DMS 273 (cell line): ENCODE data around the gene TNFSF8.

Experiments
- DNase-seq: peaks from one replicate; lab custom pipeline; 2025; ENCODE audit not compliant: unreplicated experiment; lab: John Stamatoyannopoulos, UW

Gene TNFSF8

GRCh38 chr9:114936581-114936980 lies 6.2 kb upstream of the TNFSF8 start:
- no peak for DNase-seq

DNA sequence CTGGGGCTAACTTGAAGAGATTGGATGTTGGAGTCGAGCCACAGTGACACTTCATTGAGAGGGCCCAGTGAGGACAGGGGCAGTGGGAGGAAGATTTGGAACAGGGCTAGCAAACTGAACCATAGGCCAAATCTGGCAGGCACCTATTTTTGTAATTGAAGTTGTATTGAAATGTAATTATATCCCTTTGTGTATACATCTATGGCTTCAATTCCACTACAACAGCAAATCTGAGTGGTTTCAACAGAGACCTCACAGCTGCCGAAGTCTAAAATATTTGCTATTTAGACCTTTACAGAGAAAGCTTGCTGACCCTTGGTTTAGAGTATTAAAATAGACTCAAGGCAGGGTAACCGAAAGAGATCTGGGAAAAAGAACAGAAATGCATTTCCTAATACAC lies 4.7 kb upstream of the TNFSF8 start:
- DNase-seq: no peak

DNA sequence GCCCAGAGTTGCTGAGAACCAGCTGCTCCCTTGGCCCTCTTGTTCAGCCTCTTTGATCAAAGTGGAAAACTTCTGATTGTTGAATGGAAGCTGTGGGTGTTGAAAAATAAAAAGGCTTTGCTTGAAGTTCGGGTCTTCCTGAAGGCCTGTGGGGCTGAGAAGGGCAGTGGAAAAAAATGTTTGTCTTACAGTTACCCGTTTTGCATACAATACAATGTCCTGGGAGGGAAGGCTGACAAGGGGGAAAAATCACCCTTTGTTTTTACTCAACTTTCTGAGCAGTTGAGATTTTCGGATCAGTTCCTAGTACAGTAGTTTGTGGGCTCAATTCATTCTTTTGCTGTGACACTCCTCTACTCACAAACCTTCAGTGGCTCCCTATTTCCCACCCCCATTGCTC lies 2.1 kb upstream of the TNFSF8 start:
- DNase-seq: no peak

DNA sequence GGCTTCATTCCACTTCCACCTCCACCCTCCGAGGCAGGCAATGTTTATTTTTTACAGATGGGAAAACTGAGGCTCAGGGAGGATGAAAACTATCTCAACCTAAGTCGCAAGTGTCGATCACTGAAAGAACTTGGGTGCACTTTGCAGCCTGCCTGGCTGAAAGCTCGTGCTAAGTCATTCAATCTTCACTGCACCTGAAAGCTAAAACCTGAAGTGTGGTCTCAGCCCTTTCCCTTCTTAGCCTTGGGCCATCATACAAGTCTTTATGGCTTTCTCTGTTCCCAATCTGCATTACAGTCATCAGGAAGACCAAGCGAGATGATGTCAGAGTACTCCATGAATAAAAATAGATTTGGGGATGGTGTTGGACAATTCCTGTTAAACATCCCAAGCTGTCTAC lies 1.0 kb upstream of the TNFSF8 start:
- no peak for DNase-seq

DNA sequence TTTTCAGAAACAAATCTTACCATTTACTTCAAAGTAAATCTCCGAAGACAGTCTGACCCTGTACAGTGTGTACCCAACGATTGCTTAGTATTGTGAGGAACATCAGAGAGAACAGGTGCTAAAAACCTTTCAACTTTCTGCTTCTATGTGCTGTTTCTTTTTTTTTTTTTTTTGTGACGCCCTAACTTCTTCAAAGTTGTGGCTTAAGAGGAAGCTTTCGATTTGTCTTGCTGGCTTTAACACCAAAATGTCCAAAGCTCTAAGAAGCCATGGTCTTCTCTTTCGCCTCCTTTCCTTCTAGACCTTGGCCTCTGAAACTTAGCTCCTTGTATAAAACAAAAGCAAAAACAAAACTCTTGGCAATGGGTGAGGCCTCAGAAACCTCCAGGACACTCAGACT lies 1.2 kb downstream of the TNFSF8 start:
- no peak for DNase-seq

DNA sequence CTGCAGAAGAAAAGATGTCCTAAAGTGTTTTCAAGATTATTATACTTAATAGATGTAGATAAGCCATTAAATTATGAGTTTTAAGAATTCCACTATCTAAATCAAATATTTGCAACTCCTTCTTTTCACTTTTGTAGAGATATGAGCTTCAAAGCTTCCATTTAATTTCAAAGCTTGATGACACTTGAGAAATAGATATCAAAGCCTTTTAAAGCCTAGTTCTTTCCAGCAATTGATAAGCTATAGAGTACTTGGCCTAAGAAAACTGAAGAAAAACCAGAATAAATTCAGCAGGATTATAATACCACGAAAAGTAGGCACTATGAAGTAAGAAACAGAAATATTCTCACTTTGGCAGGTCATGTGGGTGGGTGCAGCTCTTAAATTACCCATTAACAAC lies 1.7 kb downstream of the TNFSF8 start:
- no peak for DNase-seq

DNA sequence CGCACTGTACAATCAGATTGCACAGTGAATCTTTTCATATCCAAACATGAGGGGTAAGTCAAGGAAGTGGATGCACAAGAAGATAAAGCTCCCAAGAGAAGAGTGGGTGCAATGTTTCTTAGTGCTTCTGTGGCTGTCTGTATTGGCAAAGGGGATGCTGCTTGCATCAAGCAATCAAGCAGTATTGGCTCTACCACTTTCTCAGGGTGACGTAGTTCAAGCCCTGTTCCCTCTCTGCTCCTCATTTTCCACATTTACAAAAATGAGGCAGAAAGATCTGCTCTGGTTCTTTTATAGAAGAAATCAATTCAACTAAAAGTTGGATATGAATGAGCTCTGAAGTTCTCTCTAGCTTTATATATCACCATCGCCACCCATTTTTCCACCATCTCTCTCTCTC lies 2.3 kb downstream of the TNFSF8 start:
- no peak for DNase-seq

GRCh38 chr9:114925672-114926071 lies 4.7 kb downstream of the TNFSF8 start:
- no peak for DNase-seq

GRCh38 chr9:114925039-114925438 lies 5.4 kb downstream of the TNFSF8 start:
- no peak for DNase-seq

- DNase-seq: no peak
Observed at GRCh38 chr9:114924327-114924726, 6.1 kb downstream of the TNFSF8 start.

DNA sequence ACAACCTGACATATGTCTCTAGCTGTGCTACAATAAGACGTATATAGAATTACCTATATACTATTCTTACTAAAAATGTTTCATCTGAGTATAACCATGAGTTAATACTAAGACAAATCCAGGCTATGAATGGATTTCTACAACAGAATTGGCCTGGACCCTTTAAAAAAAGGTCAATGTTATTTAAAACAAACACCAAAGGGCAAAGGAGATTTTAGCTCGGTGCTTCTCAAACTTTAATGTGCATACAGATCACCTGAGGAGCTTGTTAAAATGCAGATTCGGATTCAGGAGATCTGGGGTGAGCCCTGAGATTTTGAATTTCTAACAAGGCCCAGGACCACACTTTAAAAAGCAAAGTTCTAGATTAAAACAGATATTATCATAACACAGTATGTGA lies 6.5 kb downstream of the TNFSF8 start:
- DNase-seq: no peak

GRCh38 chr9:114921171-114921570 lies 9.2 kb downstream of the TNFSF8 start:
- DNase-seq: no peak

DNA sequence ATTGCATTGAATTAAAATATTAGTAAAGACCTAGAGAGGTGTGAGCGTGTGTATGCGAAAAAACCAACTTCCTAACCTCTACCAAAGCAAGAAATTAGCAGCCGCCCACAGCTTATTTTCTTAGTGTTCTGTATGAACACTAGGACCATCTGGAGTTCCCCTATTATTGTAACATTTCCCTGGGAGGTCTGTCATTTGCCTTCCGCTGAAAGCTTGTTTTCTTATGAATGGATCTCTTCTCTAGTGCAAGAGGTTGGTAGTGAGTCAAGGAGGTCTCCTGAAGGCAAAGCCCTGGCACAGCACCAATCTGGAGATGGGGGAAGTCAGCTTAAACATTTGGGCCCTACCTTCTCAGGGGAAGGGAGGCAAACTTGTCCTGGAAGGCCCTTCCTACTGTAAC lies 10.8 kb downstream of the TNFSF8 start:
- peak; percentile 52 for DNase-seq

DNA sequence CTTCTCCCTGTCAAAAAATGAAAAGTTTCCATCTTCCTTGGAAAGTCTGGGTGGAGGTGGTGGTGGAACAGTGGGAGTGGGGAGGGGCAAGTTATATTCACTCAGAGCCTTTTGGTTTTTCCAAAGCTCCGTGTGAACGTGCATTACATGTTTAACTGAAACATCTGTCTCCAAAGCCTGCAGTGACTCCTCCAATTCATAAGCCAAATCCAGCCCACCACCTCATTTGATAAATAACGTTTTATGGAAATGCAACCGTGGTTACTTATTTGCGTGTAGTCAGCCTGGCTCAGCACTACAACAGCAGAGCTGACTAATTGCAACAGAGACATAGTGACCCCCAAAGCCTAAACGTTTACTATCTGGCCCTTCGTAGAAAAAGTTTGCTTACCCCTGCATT lies 13.9 kb downstream of the TNFSF8 start:
- DNase-seq: no peak

- no peak for DNase-seq
Observed at GRCh38 chr9:114914139-114914538, 16.3 kb downstream of the TNFSF8 start.

- DNase-seq: no peak
Observed at GRCh38 chr9:114913656-114914055, 16.7 kb downstream of the TNFSF8 start.

GRCh38 chr9:114913217-114913616 lies 17.2 kb downstream of the TNFSF8 start:
- no peak for DNase-seq

- DNase-seq: peak; percentile 86
Observed at GRCh38 chr9:114911167-114911821, 19.1 kb downstream of the TNFSF8 start.

- DNase-seq: peak; percentile 92
Observed at GRCh38 chr9:114910541-114910940, 19.9 kb downstream of the TNFSF8 start.

DNA sequence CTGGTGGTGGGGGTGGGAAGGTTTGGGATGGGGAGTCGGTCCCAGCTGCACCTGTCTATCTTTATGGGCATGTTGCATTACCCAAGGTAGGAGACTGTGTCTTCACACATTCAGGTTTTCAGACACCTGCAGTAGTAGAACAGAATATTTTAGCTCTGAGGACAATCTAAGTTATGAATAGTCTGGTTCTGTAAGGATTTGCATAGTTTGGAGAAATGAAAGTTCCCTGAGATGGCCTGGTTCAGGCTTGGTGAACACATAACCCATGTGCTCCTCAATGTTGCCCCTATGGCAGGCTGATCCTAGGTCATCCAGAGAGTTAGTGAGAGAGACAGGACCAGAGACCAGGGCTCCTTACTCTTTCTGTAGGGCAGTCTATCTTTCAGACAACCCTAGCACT lies 20.7 kb downstream of the TNFSF8 start:
- peak; percentile 17 for DNase-seq

- DNase-seq: no peak
Observed at GRCh38 chr9:114908805-114909448, 21.5 kb downstream of the TNFSF8 start.

DNA sequence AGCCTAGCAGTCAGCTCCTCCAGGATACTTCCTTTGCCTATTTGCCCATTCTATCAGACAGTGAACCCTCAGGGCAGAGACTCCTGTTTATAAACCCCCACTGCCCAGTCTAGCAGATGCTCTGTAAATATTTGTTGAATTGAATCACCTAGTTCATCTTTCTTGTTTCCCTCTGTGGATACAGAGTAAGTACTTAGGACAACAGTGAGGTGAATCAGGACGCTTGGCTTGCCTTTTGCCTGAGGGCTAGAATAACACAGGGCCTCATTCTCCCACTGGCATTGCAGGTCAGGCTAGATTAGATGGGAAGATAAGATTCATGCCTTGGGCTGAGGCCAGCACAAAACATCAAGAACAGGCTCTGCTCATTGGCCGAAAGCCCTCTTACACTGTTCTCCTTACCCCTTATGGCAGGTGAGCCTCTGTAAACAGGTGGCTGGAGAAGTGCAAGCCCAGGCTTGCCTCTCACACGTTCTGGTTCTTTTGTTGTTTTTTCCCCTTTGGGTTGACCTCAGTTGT lies 22.2 kb downstream of the TNFSF8 start:
- DNase-seq: peak; percentile 64
